ENCODE results near the gene FHIT. TPM values are rescaled to one million over a fixed set of nuclear protein-coding genes. Genes with fewer than 3 reads are reported as not detected.
"Not testable (repeated sequence)": the region's sequence is repeated elsewhere in the genome, so short reads cannot be mapped to it uniquely, and the experiment has no call there.

The FHIT gene
- total RNA-seq, 1 experiment from 2014 or later = not detected

DNA sequence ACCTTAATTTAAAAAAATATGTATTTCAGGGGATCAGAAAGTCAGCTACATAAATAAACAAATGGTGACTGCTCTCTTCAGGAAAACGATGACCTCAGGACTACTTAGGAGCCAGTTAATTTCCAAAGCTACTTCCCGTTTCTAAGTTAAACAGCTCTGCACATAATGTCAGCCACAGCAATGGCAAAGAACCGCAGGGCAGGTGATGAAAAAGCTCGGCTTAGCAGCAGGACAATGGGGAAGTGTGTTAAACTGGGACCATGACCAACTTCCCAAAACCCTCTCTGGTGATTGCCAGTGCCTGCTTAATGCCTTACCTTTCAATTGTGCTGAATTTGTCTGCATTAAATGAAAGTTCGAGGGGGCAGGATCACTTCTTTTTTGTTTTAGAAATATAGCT lies 258.9 kb downstream of the FHIT start:
- no peak for DNase-seq (ENCODE audit: low read depth)

DNA sequence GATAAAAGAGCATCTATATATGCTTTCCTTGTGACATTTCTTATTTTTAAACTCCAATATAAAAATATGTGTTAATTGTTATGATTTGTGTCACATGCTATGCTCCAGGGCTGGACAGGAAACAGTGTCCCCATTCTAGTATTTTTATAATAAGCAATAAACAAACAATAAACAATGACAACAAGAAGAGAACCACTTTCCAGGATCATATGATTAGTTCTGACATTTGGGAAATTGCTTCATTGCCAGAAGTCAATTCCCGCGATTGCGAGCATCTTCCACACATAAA lies 260.9 kb downstream of the FHIT start:
- DNase-seq (ENCODE audit: low read depth) = no peak

- DNase-seq (ENCODE audit: low read depth) = no peak
Measured at GRCh38 chr3:60989626-60990441, 261.4 kb downstream of the FHIT start.

DNA sequence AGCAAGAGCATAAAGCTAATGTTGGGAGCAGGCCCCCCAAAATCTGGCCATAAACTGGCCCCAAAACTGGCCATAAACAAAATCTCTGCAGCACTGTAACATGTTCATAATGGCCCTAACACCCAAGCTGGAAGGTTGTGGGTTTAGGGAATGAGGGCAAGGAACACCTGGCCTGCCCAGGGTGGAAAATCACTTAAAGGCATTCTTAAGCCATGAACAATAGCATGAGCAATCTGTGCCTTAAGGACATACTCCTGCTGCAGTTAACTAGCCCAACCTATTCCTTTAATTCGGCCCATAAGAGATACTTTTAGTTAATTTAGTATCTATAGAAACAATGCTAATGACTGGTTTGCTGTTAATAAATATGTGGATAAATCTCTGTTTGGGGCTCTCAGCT lies 264.1 kb downstream of the FHIT start:
- DNase-seq (ENCODE audit: low read depth) = not testable (repeated sequence)

DNA sequence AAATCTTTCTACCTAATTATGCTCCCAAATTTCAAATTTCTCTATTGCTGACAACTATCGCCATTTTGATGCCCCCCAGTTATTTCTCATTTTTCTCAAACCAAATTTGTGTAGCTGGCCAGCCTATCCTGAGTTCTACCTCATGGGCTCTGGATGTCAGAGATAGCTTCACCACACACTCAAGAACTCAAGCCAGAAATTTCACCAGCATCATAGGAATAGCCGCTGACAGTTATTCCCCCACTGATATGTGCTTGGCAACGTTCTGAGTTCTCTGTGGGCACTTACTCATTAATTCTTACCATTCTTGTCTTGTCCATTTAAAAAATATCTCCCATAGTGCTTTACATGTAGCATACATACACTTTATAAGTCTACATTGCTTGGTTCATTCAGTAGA lies 264.7 kb downstream of the FHIT start:
- DNase-seq (ENCODE audit: low read depth) = no peak

DNA sequence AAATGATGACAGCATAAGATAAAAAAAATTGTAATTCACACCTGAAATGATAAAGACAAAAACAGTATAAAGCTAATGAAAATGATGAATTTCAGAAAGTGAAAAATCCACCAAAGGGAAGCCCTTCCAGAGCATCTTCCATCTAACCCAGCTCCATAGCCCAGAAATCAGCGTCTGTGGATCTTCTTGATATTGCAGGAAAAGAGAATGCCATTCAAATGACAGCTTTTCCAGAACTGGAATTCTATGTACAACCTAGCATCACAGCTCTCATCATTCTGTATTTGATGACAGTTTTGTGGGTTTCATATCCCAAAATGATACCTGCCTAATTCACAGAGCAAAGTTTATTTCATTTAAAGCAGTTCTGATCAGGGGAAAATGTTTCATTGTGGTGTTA lies 267.3 kb downstream of the FHIT start:
- no peak for DNase-seq (ENCODE audit: low read depth)

DNA sequence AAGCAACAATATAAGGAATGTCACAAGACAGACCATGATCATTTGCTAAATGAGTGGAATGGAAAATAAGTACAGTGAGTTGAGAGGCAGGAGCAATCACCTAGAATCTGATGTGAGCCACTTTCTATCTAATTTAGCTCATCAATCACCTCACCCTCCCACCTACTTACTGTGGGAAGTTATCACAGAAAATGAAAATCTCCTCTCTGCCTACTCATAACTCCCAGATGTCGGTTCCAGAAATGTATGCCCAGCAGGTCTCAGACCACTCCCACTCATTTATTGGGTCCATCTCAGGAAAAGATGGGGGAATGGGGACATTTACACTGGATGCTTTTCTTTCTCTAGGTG lies 270.9 kb downstream of the FHIT start:
- DNase-seq (ENCODE audit: low read depth) = no peak

GRCh38 chr3:60979461-60980341 lies 271.6 kb downstream of the FHIT start:
- peak; percentile 20 for DNase-seq (ENCODE audit: low read depth)

DNA sequence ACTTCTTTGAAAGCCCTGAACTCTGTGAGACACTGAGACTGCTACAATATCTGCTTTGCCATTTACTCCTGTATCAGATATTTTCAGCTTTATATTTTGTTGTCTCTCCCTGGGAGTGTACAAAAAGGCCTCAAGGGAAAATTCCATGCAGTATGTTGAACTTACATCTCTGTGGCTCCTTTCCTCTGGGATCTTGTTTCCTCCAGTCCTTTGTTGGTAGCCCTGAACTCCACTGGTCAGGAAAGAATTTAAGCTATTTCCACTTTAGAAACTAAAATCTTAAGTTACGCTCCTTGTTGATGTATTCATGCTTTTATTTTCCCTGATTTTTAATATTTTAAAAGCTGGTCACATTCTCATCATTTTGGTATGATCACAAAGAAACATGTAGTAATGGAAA lies 277.9 kb downstream of the FHIT start:
- no peak for DNase-seq (ENCODE audit: low read depth)

DNA sequence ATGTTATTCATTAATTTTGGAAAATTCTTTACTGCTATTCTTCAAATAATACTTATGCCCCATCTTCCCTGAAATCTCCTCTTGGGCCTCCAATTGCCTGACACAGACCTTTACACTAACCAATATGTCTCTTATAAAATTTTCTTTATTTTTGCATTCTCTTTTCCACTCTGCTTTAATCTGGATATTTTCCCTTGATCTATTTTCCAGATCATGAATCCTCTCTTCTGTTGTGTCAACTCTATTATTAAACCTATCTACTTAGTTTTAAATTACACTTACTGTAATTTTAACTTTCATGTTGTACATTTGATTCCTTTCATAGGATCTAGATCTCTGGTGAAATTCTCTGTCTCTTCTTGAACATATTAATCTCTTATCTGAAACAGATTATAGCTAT lies 278.7 kb downstream of the FHIT start:
- DNase-seq (ENCODE audit: low read depth) = no peak

DNA sequence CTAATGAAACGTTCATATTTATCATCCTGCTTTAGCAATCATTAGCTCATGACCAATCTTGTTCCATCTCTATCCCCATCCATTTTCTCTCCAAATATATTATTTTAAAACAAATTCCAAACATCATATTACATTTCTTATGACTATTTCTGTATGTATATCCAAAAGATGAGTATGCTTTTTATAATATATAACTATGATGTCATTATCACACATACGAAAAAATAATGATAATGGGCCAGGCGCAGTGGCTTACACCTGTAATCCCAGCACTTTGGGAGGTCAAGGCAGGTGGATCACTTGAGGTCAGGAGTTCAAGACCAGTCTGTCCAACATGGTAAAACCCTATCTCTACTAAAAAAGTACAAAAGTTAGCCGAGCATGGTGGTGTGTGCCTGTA lies 280.4 kb downstream of the FHIT start:
- DNase-seq (ENCODE audit: low read depth) = no peak

- no peak for DNase-seq (ENCODE audit: low read depth)
Measured at GRCh38 chr3:60967141-60967540, 284.1 kb downstream of the FHIT start.

GRCh38 chr3:60957541-60957940 lies 293.7 kb downstream of the FHIT start:
- no peak for DNase-seq (ENCODE audit: low read depth)

- DNase-seq (ENCODE audit: low read depth) = no peak
Measured at GRCh38 chr3:60956729-60957128, 294.5 kb downstream of the FHIT start.

- DNase-seq (ENCODE audit: low read depth) = no peak
Measured at GRCh38 chr3:60955034-60955433, 296.2 kb downstream of the FHIT start.

DNA sequence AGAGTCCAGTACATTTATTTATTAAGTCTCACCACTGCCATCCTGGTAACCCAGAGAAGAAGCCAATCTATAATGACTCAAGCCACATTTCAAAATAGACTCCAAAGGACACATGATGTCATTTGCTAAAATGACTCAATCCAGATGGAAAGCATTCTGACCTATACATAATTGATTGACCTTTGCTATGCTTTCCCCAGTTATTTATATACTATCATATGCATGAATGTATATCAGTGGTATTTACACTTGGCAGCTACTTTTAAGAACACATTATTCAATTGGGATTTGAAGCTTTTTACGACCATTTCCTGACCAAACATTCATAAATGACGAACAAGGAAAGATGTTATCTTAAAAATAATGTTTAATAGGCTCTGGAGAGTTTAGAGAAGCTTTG lies 297.2 kb downstream of the FHIT start:
- no peak for DNase-seq (ENCODE audit: low read depth)

GRCh38 chr3:60953351-60953750 lies 297.9 kb downstream of the FHIT start:
- peak; percentile 67 for DNase-seq (ENCODE audit: low read depth)

DNA sequence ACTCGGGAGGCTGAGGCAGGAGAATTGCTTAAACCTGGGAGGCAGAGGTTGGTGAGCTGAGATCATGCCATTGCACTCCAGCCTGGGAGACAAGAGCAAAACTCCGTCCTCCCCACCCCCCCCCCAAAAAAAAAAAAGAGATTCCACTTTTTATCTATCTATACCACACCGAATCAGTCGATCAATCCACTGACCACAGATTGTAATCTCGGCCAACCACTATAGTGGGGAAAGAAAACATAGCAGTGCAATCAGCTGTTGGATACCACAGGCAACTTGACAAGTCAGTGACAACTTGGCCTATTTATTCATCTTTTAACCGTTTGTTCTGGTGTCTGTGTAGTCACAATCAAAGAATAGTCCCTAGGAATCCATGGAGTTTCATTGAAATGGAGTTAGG lies 299.2 kb downstream of the FHIT start:
- DNase-seq (ENCODE audit: low read depth) = no peak

- DNase-seq (ENCODE audit: low read depth) = no peak
Measured at GRCh38 chr3:60949146-60949545, 302.1 kb downstream of the FHIT start.

DNA sequence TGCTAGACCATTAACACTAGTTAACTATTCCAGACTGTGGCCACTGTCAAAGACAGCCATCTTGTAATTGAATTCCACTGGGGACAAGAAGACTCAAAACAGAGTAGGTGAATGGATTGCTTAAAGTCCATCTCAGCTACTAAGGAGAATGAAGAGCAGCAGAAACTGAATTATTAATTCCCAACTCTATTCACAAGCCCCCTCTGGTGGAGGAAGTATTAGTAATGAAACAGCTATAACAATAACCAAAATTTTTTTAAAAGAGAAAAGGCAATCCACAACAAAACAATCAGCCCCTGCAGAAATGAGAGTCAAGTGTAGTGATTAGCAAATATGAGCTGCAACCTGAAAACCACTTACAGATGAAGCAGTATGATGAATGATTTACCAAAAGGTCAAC lies 302.8 kb downstream of the FHIT start:
- DNase-seq (ENCODE audit: low read depth) = no peak

- DNase-seq (ENCODE audit: low read depth) = peak; percentile 81
Measured at GRCh38 chr3:60935709-60936108, 315.5 kb downstream of the FHIT start.

- no peak for DNase-seq (ENCODE audit: low read depth)
Measured at GRCh38 chr3:60933824-60934223, 317.4 kb downstream of the FHIT start.

- peak; percentile 64 for DNase-seq (ENCODE audit: low read depth)
Measured at GRCh38 chr3:60932643-60933042, 318.6 kb downstream of the FHIT start.
